GM19035 (cell line): Measurements from ENCODE around the gene NECTIN2.
"Not testable (repeated sequence)": the region's sequence is repeated elsewhere in the genome, so short reads cannot be mapped to it uniquely, and the experiment has no call there.

ENCODE experiments used
- ATAC-seq: cut with Tn5 transposase; IDR thresholded peaks from one replicate; pipeline ENCODE4 v1.9.1; 2021; ENCODE audit not compliant: unreplicated experiment

The NECTIN2 gene

GRCh38 chr19:44848812-44849447 lies 2.8 kb downstream of the NECTIN2 start:
- no peak for ATAC-seq

GRCh38 chr19:44850641-44851109 lies 4.6 kb downstream of the NECTIN2 start:
- no peak for ATAC-seq

- no peak for ATAC-seq
Measured at GRCh38 chr19:44851427-44851826, 5.3 kb downstream of the NECTIN2 start.

- no peak for ATAC-seq
Measured at GRCh38 chr19:44855606-44856005, 9.5 kb downstream of the NECTIN2 start.

GRCh38 chr19:44856421-44857083 lies 10.5 kb downstream of the NECTIN2 start:
- no peak for ATAC-seq

- no peak for ATAC-seq
Measured at GRCh38 chr19:44857837-44858236, 11.7 kb downstream of the NECTIN2 start.

- not testable (repeated sequence) for ATAC-seq
Measured at GRCh38 chr19:44861576-44861975, 15.5 kb downstream of the NECTIN2 start.

- ATAC-seq: no peak
Measured at GRCh38 chr19:44863990-44864389, 17.9 kb downstream of the NECTIN2 start.

GRCh38 chr19:44865196-44865767 lies 19.2 kb downstream of the NECTIN2 start:
- no peak for ATAC-seq

GRCh38 chr19:44866664-44867063 lies 20.6 kb downstream of the NECTIN2 start:
- ATAC-seq: no peak

- no peak for ATAC-seq
Measured at GRCh38 chr19:44867578-44867977, 21.5 kb downstream of the NECTIN2 start.

- ATAC-seq: no peak
Measured at GRCh38 chr19:44869733-44870470, 23.8 kb downstream of the NECTIN2 start.

GRCh38 chr19:44871809-44872208 lies 25.7 kb downstream of the NECTIN2 start:
- ATAC-seq: no peak

GRCh38 chr19:44872661-44873060 lies 26.6 kb downstream of the NECTIN2 start:
- ATAC-seq: no peak

GRCh38 chr19:44874317-44874716 lies 28.2 kb downstream of the NECTIN2 start:
- no peak for ATAC-seq

- no peak for ATAC-seq
Measured at GRCh38 chr19:44875666-44876451, 29.8 kb downstream of the NECTIN2 start.

- no peak for ATAC-seq
Measured at GRCh38 chr19:44876930-44877535, 30.9 kb downstream of the NECTIN2 start.

- no peak for ATAC-seq
Measured at GRCh38 chr19:44878120-44878865, 32.2 kb downstream of the NECTIN2 start.

- ATAC-seq: no peak
Measured at GRCh38 chr19:44879309-44880065, 33.4 kb downstream of the NECTIN2 start.
